Activated naive CD8-positive, alpha-beta T cell treated with anti-CD3 and anti-CD28 coated beads, Interleukin-2, amount 10 ng/mL, durations not matched to agents 7 days and 5 days (primary cell): ENCODE measurements around the gene MAD2L2. TPM values are rescaled to one million over a fixed set of nuclear protein-coding genes. Genes with fewer than 3 reads are reported as not detected.
A peak's percentile ranks its signal among the peaks of the same experiment; 100 is the strongest.

ENCODE experiments used
- ATAC-seq: fragments of 150-1000 bp; cut with Tn5 transposase; one replicate; pipeline ENCODE4 v1.10.0; 2021; ENCODE audit warnings: low read depth, moderate library complexity
- POLR2A ChIA-PET: fragments of 350-600 bp; sonication (Branson Sonifier 250); formaldehyde crosslinking; loops from one replicate; lab custom pipeline; 2021; ENCODE audit warnings: antibody characterized with exemption; lab: Charles Lee
- DNase-seq: peaks from one replicate; pipeline ENCODE4 v3.0.0; 2021
- H3K27ac Mint-ChIP-seq: one replicate; pipeline ENCODE4 v1.8.0; 2022; ENCODE audit warnings: mild to moderate bottlenecking, mixed read lengths
- H3K27me3 Mint-ChIP-seq: one replicate; pipeline ENCODE4 v1.8.0; 2022; ENCODE audit warnings: mild to moderate bottlenecking, moderate library complexity, mixed read lengths
- H3K36me3 Mint-ChIP-seq: one replicate; pipeline ENCODE4 v1.8.0; 2021; ENCODE audit warnings: mild to moderate bottlenecking, mixed read lengths
- H3K4me1 Mint-ChIP-seq: one replicate; pipeline ENCODE4 v1.8.0; 2021; ENCODE audit warnings: mixed read lengths
- H3K4me3 Mint-ChIP-seq: one replicate; pipeline ENCODE4 v1.8.0; 2022; ENCODE audit warnings: mild to moderate bottlenecking, moderate library complexity, mixed read lengths
- H3K9me3 Mint-ChIP-seq: one replicate; pipeline ENCODE4 v1.8.0; 2021; ENCODE audit warnings: mixed read lengths
- total RNA-seq, 2 experiments: library from RNA; stranded (reverse); gene quantifications; one replicate each; pipeline ENCODE4 v1.2.3, GENCODE V29; 2021

MAD2L2 gene
- total RNA-seq: 100 to 1,000 TPM in 1 of 2 experiments, 10 to 100 TPM in 1; 95.4 to 103 TPM

GRCh38 chr1:11681071-11681771 is at the start of gene MAD2L2:
Gene MAD2L2, minus strand, starts transcription at chr1:11681148. Its CDS starts 547 bp downstream, at chr1:11680601.
- H3K27ac Mint-ChIP-seq: peak within 1 kb of the TSS; percentile 89
- peak within 1 kb of the TSS; percentile 92 for H3K4me3 Mint-ChIP-seq
- DNase-seq: peak; percentile 97
- peaks cover 16% of the 10 kb centered on the region for H3K27me3 Mint-ChIP-seq
- H3K9me3 Mint-ChIP-seq: no peaks in the 10 kb centered on the region
- H3K4me1 Mint-ChIP-seq: peaks cover 15% of the 10 kb centered on the region
- peak; percentile 82 for ATAC-seq
- POLR2A ChIA-PET: interaction anchor here (0.6 to 3.0 kb wide), 15 partner anchors 9 to 338 kb away, joined by 3 to 24 read pairs (median 8); partner anchors contain the start of genes DISP3, DRAXIN, FBXO2 and FBXO44
- H3K36me3 Mint-ChIP-seq: peaks cover 10% of the 10 kb centered on the region

DNA sequence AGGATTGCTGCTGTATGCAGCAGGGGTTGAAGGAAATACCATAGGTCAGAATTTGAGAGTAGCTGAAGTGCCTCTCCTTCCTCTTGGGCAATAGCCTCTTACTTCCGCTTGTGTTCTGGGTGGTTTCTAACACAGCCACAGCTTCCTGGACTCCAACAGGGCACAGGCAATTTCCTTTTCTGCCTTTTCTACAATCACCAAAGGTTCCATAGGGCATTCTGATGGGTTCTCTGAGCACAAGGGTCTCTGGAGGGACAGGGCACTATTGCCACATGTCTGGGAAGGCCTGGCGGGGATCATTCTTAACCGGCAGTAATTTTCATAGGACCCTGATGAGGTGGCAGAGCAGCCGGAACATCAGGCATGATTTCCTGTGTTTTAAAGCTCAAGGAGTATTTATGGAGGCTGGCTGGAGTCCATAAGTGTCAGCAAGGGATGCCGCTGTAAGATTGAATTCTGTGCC is 49.5 kb upstream of the MAD2L2 start:
- Mint-ChIP-seq H3K9me3 (no peaks in the 10 kb centered on the region), H3K4me1 (peaks cover 42% of the 10 kb centered on the region), H3K27ac (peak overlapping the region; percentile 99), H3K27me3 (no peaks in the 10 kb centered on the region), H3K4me3 (peak overlapping the region; percentile 95), H3K36me3 (peaks cover 1% of the 10 kb centered on the region)
- POLR2A ChIA-PET: interaction anchor here (1.3 to 2.5 kb wide), 7 partner anchors 10 to 178 kb away, joined by 3 to 22 read pairs (median 12); partner anchors contain the start of genes FBXO2, FBXO44 and FBXO6
- DNase-seq (no peak), ATAC-seq (peak; percentile 72)

- ATAC-seq: peak; percentile 60
- POLR2A ChIA-PET: interaction anchor here (1.1 to 2.5 kb wide), 7 partner anchors 10 to 179 kb away, joined by 3 to 22 read pairs (median 12); partner anchors contain the start of gene FBXO6
- peak; percentile 53 for DNase-seq
- H3K4me3 Mint-ChIP-seq: peak overlapping the region; percentile 95
- peaks cover 43% of the 10 kb centered on the region for H3K4me1 Mint-ChIP-seq
- H3K27me3 Mint-ChIP-seq: no peaks in the 10 kb centered on the region
- peak overlapping the region; percentile 99 for H3K27ac Mint-ChIP-seq
- H3K36me3 Mint-ChIP-seq: peaks cover 1% of the 10 kb centered on the region
- H3K9me3 Mint-ChIP-seq: no peaks in the 10 kb centered on the region
Observed at GRCh38 chr1:11729498-11730428, 48.8 kb upstream of the MAD2L2 start.

GRCh38 chr1:11729155-11729497 is 48.2 kb upstream of the MAD2L2 start:
- Mint-ChIP-seq H3K4me1 (peaks cover 46% of the 10 kb centered on the region), H3K36me3 (peaks cover 1% of the 10 kb centered on the region), H3K4me3 (no peak overlapping the region), H3K27ac (peak overlapping the region; percentile 99), H3K27me3 (no peaks in the 10 kb centered on the region), H3K9me3 (no peaks in the 10 kb centered on the region)
- POLR2A ChIA-PET: interaction anchor here (1.1 kb wide), 1 partner anchor 9 kb away, joined by 3 read pairs; no protein-coding TSS in a partner anchor
- ATAC-seq: no peak
- no peak for DNase-seq

DNA sequence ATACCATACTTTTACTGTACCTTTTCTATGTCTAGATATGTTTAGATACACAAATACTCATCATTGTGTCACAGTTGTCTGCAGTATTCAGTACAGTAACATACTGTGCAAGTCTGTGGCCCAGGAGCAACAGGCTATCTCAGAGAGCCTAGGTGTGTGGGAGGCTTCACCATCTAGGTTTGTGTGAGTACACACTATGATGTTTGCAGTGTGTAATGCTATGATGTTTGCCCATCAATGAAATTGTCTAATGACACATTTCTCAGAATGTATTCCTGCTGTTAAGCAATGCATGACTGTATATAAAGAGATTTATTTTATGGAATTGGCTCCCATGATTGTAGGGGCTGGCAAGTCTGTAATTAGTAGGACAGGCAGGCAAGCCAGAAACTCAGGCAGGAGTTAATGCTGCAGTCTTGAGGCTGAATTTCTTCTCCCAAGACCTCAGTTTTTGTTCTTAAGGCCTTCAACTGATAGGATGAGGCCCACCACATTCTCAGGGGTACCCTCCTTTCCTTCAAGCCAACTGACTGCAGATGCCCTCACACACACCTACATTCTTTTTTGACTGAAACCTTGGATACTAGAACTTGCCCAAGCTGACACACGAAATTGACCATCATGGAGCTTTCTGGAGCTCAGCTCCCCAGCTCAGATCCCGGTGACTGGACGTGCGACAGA is 47.3 kb upstream of the MAD2L2 start:
- Mint-ChIP-seq H3K9me3 (no peaks in the 10 kb centered on the region), H3K36me3 (peaks cover 1% of the 10 kb centered on the region), H3K4me3 (no peak overlapping the region), H3K27me3 (no peaks in the 10 kb centered on the region), H3K27ac (no peak overlapping the region), H3K4me1 (peaks cover 46% of the 10 kb centered on the region)
- DNase-seq (no peak), ATAC-seq (no peak)
- POLR2A ChIA-PET: no interaction called here

DNA sequence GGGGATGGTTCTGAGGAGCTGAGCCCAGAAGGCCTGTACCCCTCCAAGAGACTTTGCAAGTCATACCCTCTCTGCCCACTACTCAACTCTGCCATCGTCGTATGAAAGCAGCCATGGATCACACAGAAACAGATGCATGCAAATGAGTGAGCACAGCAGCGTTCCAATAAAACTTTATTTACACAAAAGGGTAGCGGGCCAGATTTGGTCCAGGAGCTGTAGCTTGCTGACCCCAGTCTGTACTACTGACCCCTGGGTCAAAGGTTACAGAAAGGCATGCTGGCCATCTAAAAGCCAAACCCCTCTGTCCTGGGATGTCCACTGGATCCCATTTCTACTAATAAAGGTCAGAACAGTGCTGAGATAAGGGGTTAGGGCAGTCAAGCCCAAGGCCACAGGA is 46.2 kb upstream of the MAD2L2 start:
- no peak for DNase-seq

DNA sequence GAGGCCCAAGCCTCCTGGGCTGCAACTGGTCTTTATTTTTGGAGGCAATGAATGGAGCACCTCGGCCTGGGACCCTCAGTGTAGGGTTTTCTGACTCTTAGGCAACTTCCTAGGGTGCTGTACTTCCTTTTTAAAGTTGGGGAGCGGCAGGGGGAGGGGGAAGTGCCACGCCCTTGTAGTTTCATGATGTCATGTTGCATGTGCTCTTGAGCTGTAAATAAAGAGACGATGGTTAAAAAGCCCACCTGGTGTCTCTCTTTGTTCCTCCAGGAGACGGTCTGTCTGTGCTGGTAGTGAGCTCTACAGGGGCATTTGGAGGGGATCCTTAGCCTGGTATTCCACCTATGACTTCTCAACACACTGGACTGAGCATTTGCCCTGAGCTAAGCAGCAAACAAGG is 44.7 kb upstream of the MAD2L2 start:
- POLR2A ChIA-PET: interaction anchor here (0.8 to 1.9 kb wide), 3 partner anchors 24 to 182 kb away, joined by 3 to 6 read pairs (median 3); partner anchors contain the start of gene FBXO6
- peak overlapping the region; percentile 20 for H3K27ac Mint-ChIP-seq
- no peak for ATAC-seq

More for the DNA sequence above, 46.2 kb upstream of the MAD2L2 start:
- ATAC-seq: no peak
- peaks cover 1% of the 10 kb centered on the region for H3K36me3 Mint-ChIP-seq
- POLR2A ChIA-PET: no interaction called here
- no peaks in the 10 kb centered on the region for H3K27me3 Mint-ChIP-seq
- H3K27ac Mint-ChIP-seq: no peak overlapping the region
- H3K4me1 Mint-ChIP-seq: peaks cover 42% of the 10 kb centered on the region
- no peak overlapping the region for H3K4me3 Mint-ChIP-seq
- H3K9me3 Mint-ChIP-seq: no peaks in the 10 kb centered on the region

GRCh38 chr1:11722538-11722937 is 41.6 kb upstream of the MAD2L2 start:
- Mint-ChIP-seq H3K4me1 (peaks cover 28% of the 10 kb centered on the region), H3K27ac (no peak overlapping the region), H3K27me3 (no peaks in the 10 kb centered on the region), H3K4me3 (no peak overlapping the region), H3K9me3 (no peaks in the 10 kb centered on the region), H3K36me3 (no peaks in the 10 kb centered on the region)
- no peak for DNase-seq
- POLR2A ChIA-PET: interaction anchor here (0.7 to 1.1 kb wide), 4 partner anchors 14 to 186 kb away, joined by 3 read pairs; partner anchors contain the start of gene FBXO6
- ATAC-seq: no peak

More for the DNA sequence above, 44.7 kb upstream of the MAD2L2 start:
- Mint-ChIP-seq H3K27me3 (no peaks in the 10 kb centered on the region), H3K36me3 (peaks cover 1% of the 10 kb centered on the region), H3K9me3 (no peaks in the 10 kb centered on the region), H3K4me3 (no peak overlapping the region), H3K4me1 (peaks cover 31% of the 10 kb centered on the region)
- no peak for DNase-seq

GRCh38 chr1:11721311-11721710 is 40.4 kb upstream of the MAD2L2 start:
- ATAC-seq: no peak
- no peaks in the 10 kb centered on the region for H3K9me3 Mint-ChIP-seq
- no peaks in the 10 kb centered on the region for H3K36me3 Mint-ChIP-seq
- DNase-seq: no peak
- no peaks in the 10 kb centered on the region for H3K27me3 Mint-ChIP-seq
- no peak overlapping the region for H3K27ac Mint-ChIP-seq
- POLR2A ChIA-PET: interaction anchor here (1.1 to 2.5 kb wide), 2 partner anchors 15 to 57 kb away, joined by 3 to 86 read pairs; partner anchors contain the start of gene FBXO6
- peaks cover 28% of the 10 kb centered on the region for H3K4me1 Mint-ChIP-seq
- no peak overlapping the region for H3K4me3 Mint-ChIP-seq

- H3K4me3 Mint-ChIP-seq: no peak overlapping the region
- no peaks in the 10 kb centered on the region for H3K9me3 Mint-ChIP-seq
- POLR2A ChIA-PET: interaction anchor here (1.3 to 2.5 kb wide), 7 partner anchors 10 to 57 kb away, joined by 4 to 86 read pairs (median 16); partner anchors contain the start of genes AGTRAP, DRAXIN, FBXO6 and MAD2L2
- H3K27me3 Mint-ChIP-seq: no peaks in the 10 kb centered on the region
- DNase-seq: no peak
- no peak overlapping the region for H3K27ac Mint-ChIP-seq
- no peaks in the 10 kb centered on the region for H3K36me3 Mint-ChIP-seq
- peaks cover 24% of the 10 kb centered on the region for H3K4me1 Mint-ChIP-seq
- ATAC-seq: no peak
Observed at GRCh38 chr1:11720525-11720924, 39.6 kb upstream of the MAD2L2 start.

DNA sequence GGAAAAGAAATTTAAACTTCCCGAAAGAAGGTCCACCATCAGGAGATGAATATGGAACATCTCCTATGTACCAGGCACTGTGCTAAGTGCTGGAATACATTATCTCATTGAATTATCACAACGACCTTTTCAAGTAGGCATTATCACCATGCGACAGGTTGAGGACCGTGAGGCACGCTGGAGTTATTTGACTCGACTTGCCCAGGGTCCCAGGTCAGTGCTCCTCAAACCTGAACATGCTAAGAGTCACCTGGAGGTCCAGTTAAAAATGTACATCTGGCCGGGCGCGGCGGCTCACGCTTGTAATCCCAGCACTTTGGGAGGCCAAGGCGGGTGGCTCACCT is 39.1 kb upstream of the MAD2L2 start:
- no peaks in the 10 kb centered on the region for H3K27me3 Mint-ChIP-seq
- DNase-seq: no peak
- POLR2A ChIA-PET: interaction anchor here (1.0 to 2.5 kb wide), 24 partner anchors 9 to 683 kb away, joined by 3 to 86 read pairs (median 5); partner anchors contain the start of genes AGTRAP, CLCN6, DRAXIN and FBXO2
- ATAC-seq: no peak
- H3K4me1 Mint-ChIP-seq: peaks cover 19% of the 10 kb centered on the region
- no peaks in the 10 kb centered on the region for H3K36me3 Mint-ChIP-seq
- H3K4me3 Mint-ChIP-seq: peak overlapping the region; percentile 66
- H3K9me3 Mint-ChIP-seq: no peaks in the 10 kb centered on the region
- peak overlapping the region; percentile 90 for H3K27ac Mint-ChIP-seq

DNA sequence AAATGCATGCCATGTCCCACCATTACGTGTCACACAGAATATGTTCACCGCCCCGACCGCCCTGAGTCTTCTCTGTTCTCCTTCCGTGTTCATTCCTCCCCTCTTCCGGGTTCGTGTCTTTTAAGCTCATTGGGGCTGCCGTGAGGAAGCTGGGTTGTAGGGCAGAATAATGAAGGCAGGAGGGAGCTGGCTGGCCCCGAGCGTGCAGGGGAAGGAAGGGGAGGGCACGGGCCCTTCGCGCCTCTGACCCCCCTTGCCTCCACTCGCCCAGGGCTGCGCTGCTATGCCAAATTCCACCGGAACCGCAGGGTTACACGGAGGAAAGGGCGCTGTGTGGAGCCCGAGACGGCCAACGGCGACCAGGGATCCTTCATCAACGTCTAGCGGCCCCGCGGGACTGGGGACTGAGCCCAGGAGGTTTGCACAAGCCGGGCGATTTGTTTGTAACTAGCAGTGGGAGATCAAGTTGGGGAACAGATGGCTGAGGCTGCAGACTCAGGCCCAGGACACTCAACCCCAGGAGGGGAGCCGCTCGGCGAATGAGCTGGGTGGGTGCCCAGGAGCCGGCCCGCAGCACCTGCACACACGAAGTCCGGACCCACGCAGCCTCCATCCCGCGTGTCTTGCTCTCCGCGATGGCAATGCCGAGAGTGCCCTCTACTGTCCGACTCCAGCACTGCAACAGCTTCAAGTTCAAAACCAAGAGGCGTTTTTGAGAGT is 38.5 kb upstream of the MAD2L2 start:
- H3K4me3 Mint-ChIP-seq: peak overlapping the region; percentile 66
- H3K27ac Mint-ChIP-seq: peak overlapping the region; percentile 90
- DNase-seq (peak; percentile 88), ATAC-seq (peak; percentile 92)
- H3K27me3 Mint-ChIP-seq: no peaks in the 10 kb centered on the region
- POLR2A ChIA-PET: interaction anchor here (0.6 to 2.5 kb wide), 28 partner anchors 8 to 682 kb away, joined by 3 to 86 read pairs (median 5); partner anchors contain the start of genes AGTRAP, CLCN6, DRAXIN and FBXO2
- no peaks in the 10 kb centered on the region for H3K9me3 Mint-ChIP-seq
- H3K36me3 Mint-ChIP-seq: no peaks in the 10 kb centered on the region
- H3K4me1 Mint-ChIP-seq: peaks cover 16% of the 10 kb centered on the region
